Measurements from ENCODE around the gene VWA5B2. TPM values are rescaled to one million over a fixed set of nuclear protein-coding genes. Genes with fewer than 3 reads are reported as not detected.

Gene VWA5B2
- total and polyA plus RNA-seq, 2 of the 13 experiments (the other 11 are each of a cell fraction or from before 2014, with no cell fraction given) = 0.03 to 0.04 TPM

- 0 out of 2 replicates have a peak, but pooled peaks have one; percentile 43 for TF ChIP-seq ZBTB34 (CRISPR knock-in tag; IDR thresholded peaks at IDR 0.05)
- TF ChIP-seq ZHX2 (IDR thresholded peaks at IDR 0.05; ENCODE audit: low read depth) = 0 out of 2 replicates have a peak, but pooled peaks have one; percentile 31
- TF ChIP-seq ZHX2 (CRISPR knock-in tag; IDR thresholded peaks at IDR 0.05; ENCODE audit: borderline replicate concordance) = 0 out of 2 replicates have a peak, but pooled peaks have one; percentile 44
- no peak for TF ChIP-seq MLX (CRISPR knock-in tag; IDR thresholded peaks at IDR 0.05)
- peak; percentile 88 for TF ChIP-seq MAX (IDR thresholded peaks at IDR 0.05)
- TF ChIP-seq ZNF510 (CRISPR knock-in tag; IDR thresholded peaks at IDR 0.05; ENCODE audit: low read depth) = peak; percentile 96
- TF ChIP-seq ZNF572 (CRISPR knock-in tag; IDR thresholded peaks at IDR 0.05) = no peak
- TF ChIP-seq GRHL1 (CRISPR knock-in tag; conservative IDR thresholded peaks at IDR 0.05) = no peak
- TF ChIP-seq ARID4A (CRISPR knock-in tag; IDR thresholded peaks at IDR 0.05; ENCODE audit: borderline replicate concordance) = peak; percentile 91
- peak; percentile 23; the same call in 1 of the 2 replicates for TF ChIP-seq ZNF225 (CRISPR knock-in tag; IDR thresholded peaks at IDR 0.05)
- TF ChIP-seq ZNF740 (CRISPR knock-in tag; IDR thresholded peaks at IDR 0.05) = peak; percentile 86
- TF ChIP-seq ZNF253 (CRISPR knock-in tag; IDR thresholded peaks at IDR 0.05; ENCODE audit: borderline replicate concordance) = 0 out of 2 replicates have a peak, but pooled peaks have one; percentile 22
Observed at GRCh38 chr3:184241447-184242296, 12.3 kb downstream of the VWA5B2 start (continued).

Data from HepG2 (cell line).